Measurements from ENCODE around the gene JADE1. TPM values are rescaled to one million over a fixed set of nuclear protein-coding genes. Genes with fewer than 3 reads are reported as not detected.

Gene JADE1
- total and polyA plus RNA-seq, 3 donors from 2014 or later = 19.1 to 32.2 (median 28.9) TPM

- no peaks in the 10 kb centered on the region for H3K27me3 ChIP-seq
- H3K27ac ChIP-seq = no peak overlapping the region
- TF ChIP-seq POLR2A (IDR thresholded peaks at IDR 0.05) = no peak
- TF ChIP-seq CTCF (IDR thresholded peaks at IDR 0.05) = no peak
- H3K9me3 ChIP-seq = no peaks in the 10 kb centered on the region
- no peaks in the 10 kb centered on the region for H3K36me3 ChIP-seq (ENCODE audit: low read depth, missing control alignments)
- WGBS, 2 donors = 68 to 74% methylated on average over 2 of the region's 2 CpGs
- DNase-seq = no peak
- intact Hi-C loops (cut with DNase I; ENCODE audit: low total_unique reads) = no loop called here
- H3K4me3 ChIP-seq = no peak overlapping the region
- no peaks in the 10 kb centered on the region for H3K4me1 ChIP-seq
These were observed 11.7 kb downstream of the JADE1 start for GRCh38 chr4:128821151-128821550.

DNA sequence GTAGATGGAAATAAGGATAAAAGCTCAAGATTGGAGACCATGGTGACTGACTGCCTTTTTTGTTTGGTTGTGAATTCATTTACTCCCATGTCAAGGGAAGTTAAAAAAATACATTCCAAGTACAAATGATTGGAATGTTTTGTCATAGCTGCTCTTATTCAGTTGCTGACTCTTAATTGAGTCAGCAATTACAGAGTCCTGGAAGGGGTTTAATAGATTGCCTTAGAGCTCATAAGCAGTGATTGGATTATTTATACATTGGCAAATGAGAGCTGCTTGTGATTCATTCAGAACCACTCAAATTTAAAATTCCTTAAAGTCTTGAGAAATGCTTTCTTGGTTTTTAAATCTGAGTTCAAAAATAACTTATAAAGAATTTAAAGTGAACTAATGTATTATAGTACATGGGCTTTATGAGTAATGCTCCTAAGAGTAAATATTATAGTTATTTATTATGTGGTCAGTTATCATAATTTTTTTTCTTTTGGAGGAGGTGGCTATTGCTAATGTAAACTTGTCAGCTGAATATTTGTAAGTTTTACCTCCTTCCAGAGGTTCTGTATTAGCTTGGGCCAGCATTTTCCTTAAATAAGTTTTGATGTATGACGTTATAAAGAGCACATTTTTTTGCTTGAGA lies 13.6 kb downstream of the JADE1 start:
- WGBS, 2 donors = 95 to 98% methylated on average over 1 of the region's 1 CpG
- Histone ChIP-seq H3K36me3 (ENCODE audit: low read depth, missing control alignments) (no peaks in the 10 kb centered on the region), H3K27me3 (no peaks in the 10 kb centered on the region), H3K9me3 (no peaks in the 10 kb centered on the region), H3K27ac (no peak overlapping the region), H3K4me3 (no peak overlapping the region), H3K4me1 (no peaks in the 10 kb centered on the region)
- TF ChIP-seq POLR2A (IDR thresholded peaks at IDR 0.05) = no peak
- no peak for TF ChIP-seq CTCF (IDR thresholded peaks at IDR 0.05)
- intact Hi-C loops (cut with DNase I; ENCODE audit: low total_unique reads) = no loop called here
- DNase-seq = no peak

GRCh38 chr4:128825226-128825625 lies 15.7 kb downstream of the JADE1 start:
- H3K27me3 ChIP-seq = no peaks in the 10 kb centered on the region
- H3K9me3 ChIP-seq = no peaks in the 10 kb centered on the region
- TF ChIP-seq CTCF (IDR thresholded peaks at IDR 0.05) (no peak), POLR2A (IDR thresholded peaks at IDR 0.05) (no peak)
- no peak overlapping the region for H3K27ac ChIP-seq
- H3K36me3 ChIP-seq (ENCODE audit: low read depth, missing control alignments) = no peaks in the 10 kb centered on the region
- no peak for DNase-seq
- WGBS, 2 donors = 87 to 90% methylated on average over 7 of the region's 7 CpGs
- no peaks in the 10 kb centered on the region for H3K4me1 ChIP-seq
- intact Hi-C loops (cut with DNase I; ENCODE audit: low total_unique reads) = no loop called here
- H3K4me3 ChIP-seq = no peak overlapping the region

GRCh38 chr4:128827296-128827695 lies 17.8 kb downstream of the JADE1 start:
- Histone ChIP-seq H3K36me3 (ENCODE audit: low read depth, missing control alignments) (no peaks in the 10 kb centered on the region), H3K27me3 (no peaks in the 10 kb centered on the region), H3K27ac (no peak overlapping the region), H3K4me3 (no peak overlapping the region), H3K9me3 (no peaks in the 10 kb centered on the region), H3K4me1 (peaks cover 16% of the 10 kb centered on the region)
- no peak for DNase-seq
- intact Hi-C loops (cut with DNase I; ENCODE audit: low total_unique reads) = no loop called here
- TF ChIP-seq CTCF (IDR thresholded peaks at IDR 0.05) (no peak), POLR2A (IDR thresholded peaks at IDR 0.05) (no peak)

DNA sequence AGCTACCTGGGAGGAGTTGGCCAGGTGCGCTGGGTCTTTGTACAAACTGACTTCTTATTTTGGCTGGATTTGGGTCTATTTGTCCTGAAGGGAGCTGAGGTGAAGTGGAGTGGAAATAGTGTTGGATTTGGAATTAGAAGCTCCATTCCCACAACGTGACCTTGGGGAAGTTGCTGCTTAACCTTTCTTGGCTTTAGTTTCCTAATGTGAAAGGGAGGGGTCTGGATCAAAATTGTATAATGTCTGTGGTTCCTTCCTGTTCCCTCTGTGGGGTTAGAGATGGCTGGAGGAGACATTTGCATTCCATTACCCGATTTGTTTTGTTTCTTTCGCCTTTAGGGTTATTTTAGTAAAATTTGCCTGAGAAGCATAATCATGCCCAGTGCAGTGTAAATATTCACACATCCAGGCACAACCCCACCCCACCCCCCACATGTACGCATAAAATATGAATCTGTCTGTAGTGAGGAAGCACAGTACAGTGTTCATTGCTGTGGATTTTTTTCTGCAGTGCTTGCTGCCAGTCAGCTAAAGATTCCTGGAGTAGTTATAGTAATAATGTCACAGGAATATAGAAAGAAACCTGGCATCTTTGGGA lies 21.5 kb downstream of the JADE1 start:
- intact Hi-C loops (cut with DNase I; ENCODE audit: low total_unique reads) = no loop called here
- Histone ChIP-seq H3K4me1 (peaks cover 21% of the 10 kb centered on the region), H3K9me3 (no peaks in the 10 kb centered on the region), H3K27ac (no peak overlapping the region), H3K4me3 (no peak overlapping the region), H3K36me3 (ENCODE audit: low read depth, missing control alignments) (no peaks in the 10 kb centered on the region), H3K27me3 (no peaks in the 10 kb centered on the region)
- WGBS, 2 donors = 33 to 56% methylated on average over 5 of the region's 5 CpGs
- DNase-seq = no peak
- TF ChIP-seq POLR2A (IDR thresholded peaks at IDR 0.05) (no peak), CTCF (IDR thresholded peaks at IDR 0.05) (no peak)

All from testis (tissue), 3 donors.